HPDE6-E6E7 (cell line): ENCODE results near the gene ALDH1L1.

ENCODE experiments used
- DNase-seq: peaks from one replicate; pipeline ENCODE4 v3.0.0; 2011; ENCODE audit warnings: missing footprints; ENCODE audit errors: extremely low spot score

Gene ALDH1L1

GRCh38 chr3:126180477-126181397, at the start of gene ALDH1L1:
Gene ALDH1L1, minus strand, starts transcription at chr3:126180586. Its CDS starts 19,607 bp downstream, at chr3:126160979.
- peak; percentile 34 for DNase-seq

- DNase-seq, result no peak
Observed at GRCh38 chr3:126226374-126226773, 46.0 kb upstream of the ALDH1L1 start.

GRCh38 chr3:126216416-126216815, 36.0 kb upstream of the ALDH1L1 start:
- DNase-seq, result no peak

GRCh38 chr3:126213379-126214028, 33.1 kb upstream of the ALDH1L1 start:
- no peak for DNase-seq

GRCh38 chr3:126212620-126213378, 32.4 kb upstream of the ALDH1L1 start:
- DNase-seq, result peak; percentile 22

- no peak for DNase-seq
Observed at GRCh38 chr3:126212250-126212619, 31.8 kb upstream of the ALDH1L1 start.

- DNase-seq, result no peak
Observed at GRCh38 chr3:126211569-126211968, 31.2 kb upstream of the ALDH1L1 start.

GRCh38 chr3:126210606-126211005, 30.2 kb upstream of the ALDH1L1 start:
- no peak for DNase-seq

- no peak for DNase-seq
Observed at GRCh38 chr3:126209741-126210140, 29.4 kb upstream of the ALDH1L1 start.

- peak; percentile 95 for DNase-seq
Observed at GRCh38 chr3:126208606-126209256, 28.3 kb upstream of the ALDH1L1 start.

- DNase-seq, result no peak
Observed at GRCh38 chr3:126208182-126208581, 27.8 kb upstream of the ALDH1L1 start.

- DNase-seq, result no peak
Observed at GRCh38 chr3:126207166-126207565, 26.8 kb upstream of the ALDH1L1 start.

- DNase-seq, result no peak
Observed at GRCh38 chr3:126205717-126206655, 25.6 kb upstream of the ALDH1L1 start.

GRCh38 chr3:126202680-126203079, 22.3 kb upstream of the ALDH1L1 start:
- DNase-seq, result no peak

GRCh38 chr3:126202276-126202675, 21.9 kb upstream of the ALDH1L1 start:
- no peak for DNase-seq

GRCh38 chr3:126201168-126201567, 20.8 kb upstream of the ALDH1L1 start:
- DNase-seq, result no peak

GRCh38 chr3:126200534-126200933, 20.1 kb upstream of the ALDH1L1 start:
- DNase-seq, result no peak

GRCh38 chr3:126199256-126199655, 18.9 kb upstream of the ALDH1L1 start:
- no peak for DNase-seq

GRCh38 chr3:126197854-126198584, 17.6 kb upstream of the ALDH1L1 start:
- peak; percentile 70 for DNase-seq

GRCh38 chr3:126197343-126197742, 17.0 kb upstream of the ALDH1L1 start:
- DNase-seq, result no peak
